GM21360 (cell line): ENCODE data around the gene CRYBG1.

Experiments
- ATAC-seq: cut with Tn5 transposase; IDR thresholded peaks from one replicate; pipeline ENCODE4 v1.9.1; 2021; ENCODE audit warnings: mild to moderate bottlenecking, moderate library complexity; ENCODE audit not compliant: unreplicated experiment

The CRYBG1 gene

GRCh38 chr6:106421496-106421895 lies 61.0 kb downstream of the CRYBG1 start:
- no peak for ATAC-seq

GRCh38 chr6:106422534-106422933 lies 62.0 kb downstream of the CRYBG1 start:
- ATAC-seq, result no peak

- no peak for ATAC-seq
Observed at GRCh38 chr6:106425382-106425781, 64.9 kb downstream of the CRYBG1 start.

- no peak for ATAC-seq
Observed at GRCh38 chr6:106426250-106426970, 65.9 kb downstream of the CRYBG1 start.

GRCh38 chr6:106430466-106430865 lies 69.9 kb downstream of the CRYBG1 start:
- ATAC-seq, result no peak

- ATAC-seq, result no peak
Observed at GRCh38 chr6:106431405-106431804, 70.9 kb downstream of the CRYBG1 start.

GRCh38 chr6:106431972-106432371 lies 71.5 kb downstream of the CRYBG1 start:
- ATAC-seq, result no peak

- ATAC-seq, result no peak
Observed at GRCh38 chr6:106434530-106434929, 74.0 kb downstream of the CRYBG1 start.

- no peak for ATAC-seq
Observed at GRCh38 chr6:106439459-106439858, 78.9 kb downstream of the CRYBG1 start.

- no peak for ATAC-seq
Observed at GRCh38 chr6:106440546-106440945, 80.0 kb downstream of the CRYBG1 start.

- ATAC-seq, result no peak
Observed at GRCh38 chr6:106442395-106442794, 81.9 kb downstream of the CRYBG1 start.

- no peak for ATAC-seq
Observed at GRCh38 chr6:106444777-106445507, 84.4 kb downstream of the CRYBG1 start.

GRCh38 chr6:106445508-106445878 lies 85.0 kb downstream of the CRYBG1 start:
- no peak for ATAC-seq

GRCh38 chr6:106446287-106446885 lies 85.9 kb downstream of the CRYBG1 start:
- ATAC-seq, result no peak

GRCh38 chr6:106446983-106447382 lies 86.5 kb downstream of the CRYBG1 start:
- ATAC-seq, result no peak

- no peak for ATAC-seq
Observed at GRCh38 chr6:106448000-106448426, 87.5 kb downstream of the CRYBG1 start.

GRCh38 chr6:106450653-106451052 lies 90.1 kb downstream of the CRYBG1 start:
- ATAC-seq, result no peak

- no peak for ATAC-seq
Observed at GRCh38 chr6:106451439-106451838, 90.9 kb downstream of the CRYBG1 start.

GRCh38 chr6:106452628-106453027 lies 92.1 kb downstream of the CRYBG1 start:
- ATAC-seq, result no peak

- no peak for ATAC-seq
Observed at GRCh38 chr6:106453756-106454367, 93.3 kb downstream of the CRYBG1 start.

GRCh38 chr6:106456756-106457155 lies 96.2 kb downstream of the CRYBG1 start:
- ATAC-seq, result no peak
